Mesendoderm (in vitro differentiated cells): ENCODE measurements around the gene PRR33.

ENCODE experiments used
- DNase-seq: peaks from one replicate; pipeline ENCODE4 v3.0.0; 2013
- H2AK5ac ChIP-seq: 2 replicates; pipeline ENCODE4 v1.6.1; 2013; ENCODE audit warnings: low read length, inconsistent platforms
- H2BK120ac ChIP-seq: 2 replicates; pipeline ENCODE4 v1.6.1; 2013; ENCODE audit warnings: low read depth, mild to moderate bottlenecking, low read length, moderate library complexity, mixed read lengths
- H2BK15ac ChIP-seq: replicated peaks from 2 replicates; pipeline ENCODE4 v1.6.1; 2013; ENCODE audit warnings: low read depth, mild to moderate bottlenecking, moderate library complexity
- H2BK5ac ChIP-seq: 2 replicates; pipeline ENCODE4 v1.6.1; 2013; ENCODE audit warnings: low read length, inconsistent platforms
- H3K18ac ChIP-seq: 2 replicates; pipeline ENCODE4 v1.6.1; 2013; ENCODE audit warnings: mild to moderate bottlenecking, low read length, mixed read lengths
- H3K23ac ChIP-seq: one replicate; pipeline ENCODE4 v1.6.1; 2013; ENCODE audit warnings: low read length
- H3K27ac ChIP-seq: 2 replicates; pipeline ENCODE4 v1.5.1; 2013; ENCODE audit warnings: low read depth, mild to moderate bottlenecking, inconsistent platforms, low read length, moderate library complexity
- H3K27me3 ChIP-seq: 2 replicates; pipeline ENCODE4 v1.6.1; 2013; ENCODE audit warnings: low read length, control low read depth, mild to moderate bottlenecking, inconsistent platforms; ENCODE audit not compliant: insufficient read depth, poor library complexity
- H3K36me3 ChIP-seq: 2 replicates; pipeline ENCODE4 v1.6.1; 2013; ENCODE audit warnings: low read length, inconsistent platforms; ENCODE audit not compliant: control insufficient read depth, insufficient read depth
- H3K4ac ChIP-seq: one replicate; pipeline ENCODE4 v1.6.1; 2013; ENCODE audit warnings: low read depth, mild to moderate bottlenecking, low read length, moderate library complexity
- H3K4me1 ChIP-seq: 2 replicates; pipeline ENCODE4 v1.6.1; 2013; ENCODE audit warnings: low read depth, low read length, inconsistent platforms; ENCODE audit not compliant: control insufficient read depth
- H3K4me2 ChIP-seq: 2 replicates; pipeline ENCODE4 v1.6.1; 2013; ENCODE audit warnings: low read length
- H3K4me3 ChIP-seq: 2 replicates; pipeline ENCODE4 v1.5.1; 2013; ENCODE audit warnings: mild to moderate bottlenecking, low read length
- H3K56ac ChIP-seq: one replicate; pipeline ENCODE4 v1.6.1; 2013; ENCODE audit warnings: low read length
- H3K79me1 ChIP-seq: 2 replicates; pipeline ENCODE4 v1.6.1; 2013; ENCODE audit warnings: low read length, inconsistent platforms
- H3K79me2 ChIP-seq: 2 replicates; pipeline ENCODE4 v1.6.1; 2013; ENCODE audit warnings: mild to moderate bottlenecking, low read length; ENCODE audit not compliant: control insufficient read depth, insufficient read depth
- H3K9ac ChIP-seq: 2 replicates; pipeline ENCODE4 v1.6.1; 2013; ENCODE audit warnings: low read length, inconsistent platforms
- H4K5ac ChIP-seq: one replicate; pipeline ENCODE4 v1.6.1; 2013; ENCODE audit warnings: low read length
- H4K8ac ChIP-seq: one replicate; pipeline ENCODE4 v1.6.1; 2013; ENCODE audit warnings: low read depth, mild to moderate bottlenecking, control low read depth, low read length, moderate library complexity
- WGBS: extraction: QIAGEN DNeasy Blood & Tissue Kit; methylation state at CpG from one replicate; pipeline ENCODE4 v1.1.7; 2013; ENCODE audit warnings: low lambda C conversion rate, missing lambda C conversion rate; ENCODE audit not compliant: insufficient coverage; ENCODE audit errors: extremely low coverage; 5-methylcytosine and 5-hydroxymethylcytosine counted together

The PRR33 gene

DNA sequence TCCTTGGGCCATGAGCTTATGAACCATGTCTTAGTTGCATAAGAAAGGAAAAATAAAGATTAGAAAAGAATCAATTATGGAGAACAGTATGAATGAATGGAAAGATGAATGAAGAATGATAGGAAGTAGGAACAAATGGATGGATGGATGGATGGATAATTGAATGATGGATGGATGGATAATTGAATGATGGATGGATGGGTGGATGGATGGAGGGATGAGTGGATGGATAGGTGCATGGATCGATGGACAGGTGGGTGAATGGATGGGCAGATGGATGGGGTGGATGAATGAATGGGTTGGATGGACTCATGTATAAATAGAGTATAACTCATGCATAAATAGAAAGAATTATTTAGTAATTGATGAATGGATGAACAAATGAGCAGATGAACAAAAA lies 31.6 kb downstream of the PRR33 start:
- no peak overlapping the region for H3K18ac ChIP-seq
- H3K79me2 ChIP-seq: no peaks in the 10 kb centered on the region
- DNase-seq: no peak
- no peak overlapping the region for H3K4me2 ChIP-seq
- no peak overlapping the region for H3K4ac ChIP-seq
- H3K36me3 ChIP-seq: no peaks in the 10 kb centered on the region
- no peak overlapping the region for H3K56ac ChIP-seq
- H3K79me1 ChIP-seq: no peaks in the 10 kb centered on the region
- no peak overlapping the region for H4K5ac ChIP-seq
- H2BK5ac ChIP-seq: no peak overlapping the region
- H2BK120ac ChIP-seq: no peak overlapping the region
- no CpG with 5 or more reads among the region's 1 CpG for WGBS
- H3K23ac ChIP-seq: no peak overlapping the region
- no peaks in the 10 kb centered on the region for H3K27me3 ChIP-seq
- no peak overlapping the region for H2BK15ac ChIP-seq
- H3K4me1 ChIP-seq: no peaks in the 10 kb centered on the region
- no peak overlapping the region for H3K9ac ChIP-seq
- H3K4me3 ChIP-seq: no peak overlapping the region
- H3K27ac ChIP-seq: no peak overlapping the region
- H2AK5ac ChIP-seq: no peak overlapping the region
- H4K8ac ChIP-seq: no peak overlapping the region

DNA sequence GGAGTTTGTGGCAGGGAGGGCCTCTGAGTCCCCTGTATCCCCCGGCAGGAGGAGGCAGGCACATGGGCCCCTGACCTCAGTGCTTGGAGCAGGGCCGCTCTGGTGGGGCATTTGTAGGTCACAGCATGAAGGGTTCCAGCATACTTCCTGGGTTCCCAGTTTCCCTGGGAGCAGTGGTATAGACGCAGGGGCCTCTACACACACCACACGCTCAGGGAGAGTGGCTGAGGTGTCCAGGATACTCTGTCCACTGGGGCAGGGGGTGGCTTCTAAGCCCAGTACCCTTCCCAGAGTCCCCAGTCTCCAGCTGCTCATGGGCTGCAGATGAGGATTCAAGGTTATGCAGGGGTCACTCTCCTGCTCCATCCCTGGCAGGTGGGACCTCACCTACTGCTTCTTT lies 32.7 kb downstream of the PRR33 start:
- H2BK15ac ChIP-seq: no peak overlapping the region
- H2BK5ac ChIP-seq: no peak overlapping the region
- no peak overlapping the region for H3K56ac ChIP-seq
- no peak overlapping the region for H3K27ac ChIP-seq
- H3K4ac ChIP-seq: no peak overlapping the region
- no peak overlapping the region for H4K5ac ChIP-seq
- H3K79me2 ChIP-seq: no peaks in the 10 kb centered on the region
- H3K4me3 ChIP-seq: no peak overlapping the region
- no CpG with 5 or more reads among the region's 4 CpGs for WGBS
- H3K36me3 ChIP-seq: no peaks in the 10 kb centered on the region
- H3K23ac ChIP-seq: no peak overlapping the region
- no peaks in the 10 kb centered on the region for H3K4me1 ChIP-seq
- no peak overlapping the region for H4K8ac ChIP-seq
- no peak overlapping the region for H2AK5ac ChIP-seq
- H3K9ac ChIP-seq: no peak overlapping the region
- H3K27me3 ChIP-seq: no peaks in the 10 kb centered on the region
- H3K18ac ChIP-seq: no peak overlapping the region
- H2BK120ac ChIP-seq: no peak overlapping the region
- no peaks in the 10 kb centered on the region for H3K79me1 ChIP-seq
- no peak overlapping the region for H3K4me2 ChIP-seq
- no peak for DNase-seq

DNA sequence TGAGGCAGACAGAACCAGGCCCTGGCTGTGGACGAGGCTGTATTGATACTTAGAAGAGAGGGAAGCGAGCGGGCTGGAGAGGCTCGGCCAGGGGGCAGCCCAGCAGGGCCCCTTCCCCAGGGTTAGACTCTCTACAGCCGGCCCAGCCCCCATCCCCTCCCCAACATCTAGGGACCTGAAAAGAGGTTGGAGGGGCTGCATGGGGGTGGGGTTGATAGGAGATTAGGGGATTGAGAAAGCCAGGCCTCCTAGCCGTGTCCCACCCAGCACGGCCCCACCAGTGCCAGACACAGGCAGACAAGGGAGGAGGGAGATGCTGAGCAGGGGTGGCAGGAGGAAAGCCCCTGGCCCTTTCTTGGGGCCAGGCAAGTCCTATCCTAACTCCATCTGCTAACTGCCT lies 33.1 kb downstream of the PRR33 start:
- Histone ChIP-seq H3K27me3 (no peaks in the 10 kb centered on the region), H3K23ac (no peak overlapping the region), H2BK15ac (no peak overlapping the region), H4K8ac (no peak overlapping the region), H2AK5ac (no peak overlapping the region), H3K4ac (no peak overlapping the region), H4K5ac (no peak overlapping the region), H3K4me3 (no peak overlapping the region), H3K9ac (no peak overlapping the region), H3K79me1 (no peaks in the 10 kb centered on the region), H3K18ac (no peak overlapping the region), H3K79me2 (no peaks in the 10 kb centered on the region), H2BK120ac (no peak overlapping the region), H3K4me1 (no peaks in the 10 kb centered on the region), H3K27ac (no peak overlapping the region), H3K36me3 (no peaks in the 10 kb centered on the region), H3K4me2 (no peak overlapping the region), H2BK5ac (no peak overlapping the region), H3K56ac (no peak overlapping the region)
- no CpG with 5 or more reads among the region's 7 CpGs for WGBS
- no peak for DNase-seq

DNA sequence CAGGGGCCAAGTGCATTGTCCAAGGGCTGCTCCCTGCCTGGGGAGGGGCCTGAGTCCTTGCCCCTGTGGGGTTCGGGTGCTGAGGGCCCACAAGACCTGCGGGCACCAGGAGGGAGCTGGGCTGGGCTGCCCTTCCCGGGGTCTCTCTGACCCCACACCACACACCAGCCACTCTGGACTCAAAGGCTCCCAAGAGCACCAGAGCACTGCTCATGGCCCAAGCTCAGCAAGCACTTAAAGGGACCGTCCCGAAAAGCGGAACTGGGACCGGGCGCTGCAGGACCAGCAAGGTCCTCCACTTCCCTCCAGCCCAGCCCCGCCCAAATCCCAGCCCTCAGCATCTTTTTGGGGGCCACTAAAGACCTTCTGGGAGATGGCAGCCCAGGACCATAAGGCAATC lies 33.5 kb downstream of the PRR33 start:
- Histone ChIP-seq H2BK15ac (no peak overlapping the region), H2AK5ac (no peak overlapping the region), H3K56ac (no peak overlapping the region), H3K23ac (no peak overlapping the region), H2BK5ac (no peak overlapping the region), H4K5ac (no peak overlapping the region), H3K9ac (no peak overlapping the region), H3K79me1 (no peaks in the 10 kb centered on the region), H3K36me3 (no peaks in the 10 kb centered on the region), H3K27ac (no peak overlapping the region), H4K8ac (no peak overlapping the region), H3K4me2 (no peak overlapping the region), H3K79me2 (no peaks in the 10 kb centered on the region), H3K4me3 (no peak overlapping the region), H3K27me3 (no peaks in the 10 kb centered on the region), H3K18ac (no peak overlapping the region), H2BK120ac (no peak overlapping the region), H3K4me1 (no peaks in the 10 kb centered on the region), H3K4ac (no peak overlapping the region)
- no peak for DNase-seq
- WGBS: no CpG with 5 or more reads among the region's 9 CpGs

DNA sequence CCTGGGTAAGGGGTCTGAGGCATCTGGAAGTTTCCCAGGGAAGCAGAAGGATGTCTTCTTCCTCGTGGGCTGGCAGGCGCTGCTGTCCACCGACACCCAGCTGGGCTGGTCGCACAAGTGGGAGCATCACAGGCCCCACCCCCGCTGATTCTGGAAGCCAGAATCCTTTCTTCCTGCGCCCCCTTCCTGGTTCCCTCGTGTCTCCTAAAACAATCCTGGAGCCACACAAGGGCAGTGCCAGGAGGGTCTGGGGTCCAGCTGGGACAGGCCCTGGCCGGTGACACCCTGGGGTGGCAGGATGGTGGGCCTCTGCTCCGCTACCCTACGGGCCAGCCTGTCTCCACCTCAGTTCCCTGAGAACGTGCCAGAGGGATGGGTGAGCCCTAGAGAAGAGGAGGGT lies 34.6 kb downstream of the PRR33 start:
- H3K4me1 ChIP-seq: no peaks in the 10 kb centered on the region
- no peaks in the 10 kb centered on the region for H3K27me3 ChIP-seq
- H2BK15ac ChIP-seq: no peak overlapping the region
- no peak overlapping the region for H3K23ac ChIP-seq
- H4K8ac ChIP-seq: no peak overlapping the region
- H3K79me2 ChIP-seq: no peaks in the 10 kb centered on the region
- no peak overlapping the region for H2BK5ac ChIP-seq
- no peak overlapping the region for H3K9ac ChIP-seq
- H4K5ac ChIP-seq: no peak overlapping the region
- no peak overlapping the region for H2AK5ac ChIP-seq
- H3K56ac ChIP-seq: no peak overlapping the region
- no peaks in the 10 kb centered on the region for H3K79me1 ChIP-seq
- H3K27ac ChIP-seq: no peak overlapping the region
- no peak overlapping the region for H3K4ac ChIP-seq
- WGBS: no CpG with 5 or more reads among the region's 11 CpGs
- H3K4me3 ChIP-seq: no peak overlapping the region
- H3K18ac ChIP-seq: no peak overlapping the region
- H2BK120ac ChIP-seq: no peak overlapping the region
- no peak overlapping the region for H3K4me2 ChIP-seq
- no peak for DNase-seq
- H3K36me3 ChIP-seq: no peaks in the 10 kb centered on the region

DNA sequence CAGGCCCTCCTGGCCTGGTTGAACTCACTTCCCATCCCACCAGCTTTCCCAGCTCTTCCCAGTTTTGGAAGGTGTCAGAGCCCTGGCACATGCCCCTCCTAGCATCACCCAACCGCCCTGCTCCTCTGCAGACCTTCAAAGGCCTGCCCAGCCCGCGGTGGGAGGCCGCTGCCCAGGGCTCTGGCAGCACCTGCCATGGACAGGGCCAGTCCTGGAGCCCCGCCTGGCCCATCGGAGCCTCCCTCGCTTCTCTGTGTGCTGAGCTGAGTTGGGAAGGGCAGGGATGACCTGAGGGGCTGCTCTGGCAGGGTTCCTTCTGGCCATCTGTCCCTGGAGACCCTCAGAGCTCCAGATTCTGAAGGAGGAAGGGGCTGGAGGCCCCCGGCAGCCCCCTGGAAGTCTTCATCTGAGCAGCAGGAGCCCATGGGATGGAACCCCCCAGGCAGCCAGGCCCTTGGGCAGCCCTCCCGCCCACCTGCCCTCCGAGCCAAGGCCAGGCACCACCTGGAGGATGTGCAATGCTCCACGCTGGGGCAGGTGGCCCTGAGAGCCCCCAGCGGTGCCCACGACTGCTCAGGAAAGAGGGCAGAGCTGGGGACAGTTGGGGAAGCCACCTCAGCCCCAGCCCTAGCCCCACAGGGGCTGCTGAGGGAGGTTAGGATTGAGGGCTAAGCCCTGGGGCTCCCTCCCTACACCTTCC lies 35.2 kb downstream of the PRR33 start:
- no peak overlapping the region for H2AK5ac ChIP-seq
- no peak overlapping the region for H2BK120ac ChIP-seq
- no peaks in the 10 kb centered on the region for H3K36me3 ChIP-seq
- no CpG with 5 or more reads among the region's 13 CpGs for WGBS
- no peak overlapping the region for H4K8ac ChIP-seq
- H3K27ac ChIP-seq: no peak overlapping the region
- H4K5ac ChIP-seq: no peak overlapping the region
- H3K56ac ChIP-seq: no peak overlapping the region
- H3K79me1 ChIP-seq: no peaks in the 10 kb centered on the region
- no peak for DNase-seq
- H3K4me3 ChIP-seq: no peak overlapping the region
- H3K27me3 ChIP-seq: no peaks in the 10 kb centered on the region
- H3K4me2 ChIP-seq: no peak overlapping the region
- no peaks in the 10 kb centered on the region for H3K79me2 ChIP-seq
- H3K9ac ChIP-seq: no peak overlapping the region
- H3K23ac ChIP-seq: no peak overlapping the region
- no peak overlapping the region for H2BK5ac ChIP-seq
- H3K4me1 ChIP-seq: no peaks in the 10 kb centered on the region
- H2BK15ac ChIP-seq: no peak overlapping the region
- H3K4ac ChIP-seq: no peak overlapping the region
- H3K18ac ChIP-seq: no peak overlapping the region
